Measurements from ENCODE around the gene WDR48. TPM values are rescaled to one million over a fixed set of nuclear protein-coding genes. Genes with fewer than 3 reads are reported as not detected.

WDR48 gene
- total RNA-seq, 3 donors from 2014 or later (not counting 1 experiment from before 2014, with no cell fraction given): 89.1 to 101 (median 91.5) TPM

DNA sequence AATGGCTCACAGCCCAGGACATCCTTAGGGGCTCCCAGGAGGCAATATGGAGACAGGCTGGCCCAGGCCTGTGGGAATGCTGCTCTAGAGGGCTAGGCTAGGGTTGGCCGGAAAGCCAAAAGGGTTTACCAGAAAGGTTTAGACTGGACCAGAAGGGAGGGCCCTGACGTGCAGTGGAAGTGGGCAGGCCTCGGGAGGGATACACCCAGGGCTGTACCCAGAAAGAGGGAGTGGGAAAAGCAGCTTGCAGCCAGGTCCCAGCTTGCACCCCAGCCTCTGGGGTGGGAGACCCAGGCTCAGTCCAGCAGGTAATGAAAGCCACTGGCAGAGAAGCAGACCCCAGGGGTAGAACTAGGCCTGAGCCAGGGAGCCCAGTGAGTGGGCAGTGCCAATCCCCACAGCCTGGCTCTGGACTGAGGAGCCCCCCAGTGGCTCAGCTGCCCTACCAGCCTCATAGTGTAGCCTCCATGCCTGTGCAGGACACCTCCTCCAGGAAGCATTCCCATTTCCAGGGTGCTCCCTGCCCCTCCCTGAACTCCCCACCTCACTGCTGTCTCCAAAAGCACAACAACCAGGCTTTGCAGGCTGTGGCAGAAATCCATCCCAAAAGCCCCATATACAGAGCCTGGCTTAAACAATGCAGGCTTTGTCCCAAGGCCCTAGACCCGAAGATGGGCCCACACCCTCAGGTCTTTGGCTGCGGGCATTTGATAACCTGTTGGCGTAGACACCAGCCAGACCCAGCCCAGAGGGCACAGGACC, 52.2 kb downstream of the WDR48 start:
- H3K36me3 ChIP-seq (ENCODE audit: control insufficient read depth, insufficient read depth, low read length): no peaks in the 10 kb centered on the region
- no peak for TF ChIP-seq CTCF (IDR thresholded peaks at IDR 0.05)
- DNase-seq (peak in 1 of 2 donors; percentile 5), ATAC-seq (no peak)
- H3K27ac ChIP-seq (ENCODE audit: low read length): no peak overlapping the region
- intact Hi-C loops (cut with micrococcal nuclease): loop anchor here (10.0 kb wide), 1 partner anchor 81 kb away; no protein-coding TSS in a partner anchor
- peaks cover 27% of the 10 kb centered on the region for H3K4me1 ChIP-seq (ENCODE audit: control insufficient read depth, insufficient read depth, low read length)
- no peak overlapping the region for H3K27ac Mint-ChIP-seq
- no peaks in the 10 kb centered on the region for H3K9me3 Mint-ChIP-seq
- H3K36me3 Mint-ChIP-seq: no peaks in the 10 kb centered on the region
- no peaks in the 10 kb centered on the region for H3K27me3 ChIP-seq (ENCODE audit: control insufficient read depth, insufficient read depth, low read length)
- H3K4me3 Mint-ChIP-seq: no peak overlapping the region
- peaks cover 13 to 27% of the 10 kb centered on the region in 2 donors for H3K27me3 Mint-ChIP-seq (ENCODE audit: low read depth in 2 of 2)
- H3K4me1 Mint-ChIP-seq: peaks cover 36 to 56% of the 10 kb centered on the region in 2 donors
- H3K9me3 ChIP-seq (ENCODE audit: control insufficient read depth, insufficient read depth, low read length): no peaks in the 10 kb centered on the region
- WGBS (ENCODE audit: insufficient coverage): 96% methylated on average over 6 of the region's 6 CpGs
- no peak overlapping the region for H3K4me3 ChIP-seq (ENCODE audit: low read length)

DNA sequence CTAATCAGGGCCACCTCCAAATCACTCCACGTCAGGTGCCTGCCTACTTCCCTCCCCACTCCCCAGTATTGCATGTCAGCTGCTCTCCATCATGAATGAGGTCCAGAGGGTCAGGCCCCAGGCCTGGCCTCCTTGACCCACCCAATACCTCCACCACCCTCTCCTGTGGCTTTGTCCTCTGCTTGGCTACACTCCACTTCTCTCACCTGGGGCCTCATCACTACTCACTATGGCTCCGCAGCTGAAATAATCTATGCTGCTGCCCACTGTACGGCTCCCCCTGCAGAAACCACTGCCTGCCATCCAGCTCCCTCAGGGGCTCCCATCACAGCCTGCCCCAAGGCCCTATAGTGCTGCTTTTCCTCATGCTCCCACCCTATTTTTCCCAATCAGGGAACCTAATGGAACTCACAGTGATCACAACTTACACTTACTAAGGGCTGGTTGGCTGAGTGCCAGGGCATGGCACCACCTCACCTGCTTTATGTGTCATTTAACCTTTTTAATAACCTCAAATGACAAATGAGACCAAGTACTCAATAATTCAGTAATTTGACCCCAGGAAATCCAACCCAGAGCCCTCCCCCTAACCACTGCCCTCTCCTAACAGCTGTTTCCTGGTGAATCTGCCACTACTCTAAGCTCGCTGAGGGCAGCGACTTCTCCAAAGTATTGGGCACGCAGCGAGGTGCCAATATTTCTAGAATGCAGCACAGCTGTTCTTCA, 53.3 kb downstream of the WDR48 start:
- no peak overlapping the region for H3K4me3 ChIP-seq (ENCODE audit: low read length)
- H3K4me1 ChIP-seq (ENCODE audit: control insufficient read depth, insufficient read depth, low read length): peaks cover 33% of the 10 kb centered on the region
- H3K36me3 ChIP-seq (ENCODE audit: control insufficient read depth, insufficient read depth, low read length): no peaks in the 10 kb centered on the region
- H3K27me3 ChIP-seq (ENCODE audit: control insufficient read depth, insufficient read depth, low read length): no peaks in the 10 kb centered on the region
- H3K9me3 Mint-ChIP-seq: no peaks in the 10 kb centered on the region
- H3K36me3 Mint-ChIP-seq: no peaks in the 10 kb centered on the region
- peaks cover 16 to 34% of the 10 kb centered on the region in 2 donors for H3K27me3 Mint-ChIP-seq (ENCODE audit: low read depth in 2 of 2)
- 84% methylated on average over 6 of the region's 7 CpGs for WGBS (ENCODE audit: insufficient coverage)
- no peak overlapping the region for H3K27ac ChIP-seq (ENCODE audit: low read length)
- ATAC-seq (no peak), DNase-seq (peak in 1 of 2 donors; percentile 48)
- no peak for TF ChIP-seq CTCF (IDR thresholded peaks at IDR 0.05)
- peak overlapping the region in 1 of 2 donors; percentile 5 for H3K27ac Mint-ChIP-seq
- H3K4me3 Mint-ChIP-seq: peak overlapping the region; percentile 83
- H3K9me3 ChIP-seq (ENCODE audit: control insufficient read depth, insufficient read depth, low read length): no peaks in the 10 kb centered on the region
- peaks cover 42 to 63% of the 10 kb centered on the region in 2 donors for H3K4me1 Mint-ChIP-seq
- intact Hi-C loops (cut with micrococcal nuclease): loop anchor here (10.0 kb wide), 1 partner anchor 80 kb away; no protein-coding TSS in a partner anchor

GRCh38 chr3:39105687-39106063, 53.9 kb downstream of the WDR48 start:
- 90% methylated on average over 3 of the region's 3 CpGs for WGBS (ENCODE audit: insufficient coverage)
- H3K27me3 Mint-ChIP-seq (ENCODE audit: low read depth in 2 of 2): peaks cover 16 to 39% of the 10 kb centered on the region in 2 donors
- no peak overlapping the region for H3K27ac ChIP-seq (ENCODE audit: low read length)
- H3K36me3 ChIP-seq (ENCODE audit: control insufficient read depth, insufficient read depth, low read length): no peaks in the 10 kb centered on the region
- peaks cover 42 to 61% of the 10 kb centered on the region in 2 donors for H3K4me1 Mint-ChIP-seq
- H3K4me3 Mint-ChIP-seq: peak overlapping the region; percentile 83
- intact Hi-C loops (cut with micrococcal nuclease): loop anchor here (10.0 kb wide), 1 partner anchor 79 kb away; no protein-coding TSS in a partner anchor
- no peak for TF ChIP-seq CTCF (IDR thresholded peaks at IDR 0.05)
- no peaks in the 10 kb centered on the region for H3K9me3 Mint-ChIP-seq
- no peaks in the 10 kb centered on the region for H3K36me3 Mint-ChIP-seq
- no peaks in the 10 kb centered on the region for H3K27me3 ChIP-seq (ENCODE audit: control insufficient read depth, insufficient read depth, low read length)
- H3K4me3 ChIP-seq (ENCODE audit: low read length): no peak overlapping the region
- DNase-seq (no peak), ATAC-seq (no peak)
- H3K9me3 ChIP-seq (ENCODE audit: control insufficient read depth, insufficient read depth, low read length): no peaks in the 10 kb centered on the region
- H3K4me1 ChIP-seq (ENCODE audit: control insufficient read depth, insufficient read depth, low read length): peaks cover 33% of the 10 kb centered on the region
- H3K27ac Mint-ChIP-seq: peak overlapping the region in 1 of 2 donors; percentile 5
